Measurements from ENCODE around the gene ATXN7L1. TPM values are rescaled to one million over a fixed set of nuclear protein-coding genes. Genes with fewer than 3 reads are reported as not detected.
A peak's percentile ranks its signal among the peaks of the same experiment; 100 is the strongest.

The ATXN7L1 gene
- total RNA-seq, 1 experiment from 2014 or later = 24.3 TPM

DNA sequence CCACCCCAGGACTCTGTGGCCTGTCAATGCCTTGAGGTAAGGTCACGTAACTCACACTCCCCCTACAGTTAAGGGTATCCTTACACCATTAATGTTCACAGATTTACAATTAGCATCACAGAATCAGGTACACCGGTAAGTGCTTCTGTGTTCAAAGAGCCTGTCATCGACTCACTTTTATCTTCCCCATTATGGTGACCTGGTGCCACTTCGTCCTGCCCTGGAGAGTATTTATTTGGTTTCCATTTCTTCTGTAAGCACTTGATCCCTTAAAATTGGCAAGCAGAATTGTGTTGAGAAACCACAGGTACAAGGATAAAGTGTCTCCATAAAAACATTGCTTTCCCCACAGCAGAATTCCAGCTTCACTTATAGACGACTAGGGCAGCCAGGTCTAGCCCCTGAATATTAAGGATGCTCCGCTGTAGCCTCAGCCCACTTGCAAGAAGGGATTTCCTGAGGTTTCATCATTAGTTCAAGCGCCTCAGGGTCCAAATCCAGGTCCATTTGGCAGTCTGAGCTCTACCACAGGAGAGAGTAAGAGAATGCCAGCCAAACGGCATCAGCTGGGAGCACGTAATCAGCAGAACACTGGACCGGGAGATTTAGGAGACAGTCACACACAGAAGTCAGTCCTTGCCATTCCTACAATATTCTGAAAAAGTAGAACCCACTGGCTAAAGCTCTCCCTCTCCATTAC is 10.1 kb downstream of the ATXN7L1 start:
- no peaks in the 10 kb centered on the region for H3K27me3 Mint-ChIP-seq (ENCODE audit: low read depth)
- no peak for TF ChIP-seq CTCF (conservative IDR thresholded peaks at IDR 0.05)
- H3K23ac ChIP-seq (ENCODE audit: insufficient read length, low read depth, low read length) = no peak overlapping the region
- no peak overlapping the region for H3T11ph ChIP-seq (ENCODE audit: low read length)
- no peak overlapping the region for H2BK15ac ChIP-seq (ENCODE audit: low read depth, low read length)
- no peak overlapping the region for H3K4me2 ChIP-seq (ENCODE audit: insufficient read depth, insufficient read length, low read length)
- no peak overlapping the region for H3K56ac ChIP-seq (ENCODE audit: insufficient read length, low read depth, low read length)
- H3K9me3 Mint-ChIP-seq = no peaks in the 10 kb centered on the region
- H3K23me2 ChIP-seq (ENCODE audit: insufficient read length, low read depth, low read length, poor library complexity, severe bottlenecking) = no peaks in the 10 kb centered on the region
- H3K27me3 ChIP-seq (ENCODE audit: insufficient read depth, low read length) = no peaks in the 10 kb centered on the region
- H2BK5ac ChIP-seq (ENCODE audit: insufficient read length, low read length) = no peak overlapping the region
- H2BK12ac ChIP-seq (ENCODE audit: insufficient read length, low read depth, low read length) = no peak overlapping the region
- 0 out of 7 replicates have a peak overlapping the region, but pooled peaks of 1 of the 3 experiments have one; percentile 21 for H3K27ac Mint-ChIP-seq
- no peak overlapping the region for H2BK120ac ChIP-seq (ENCODE audit: low read depth, low read length, poor library complexity, severe bottlenecking)
- H3K27ac ChIP-seq (ENCODE audit: insufficient read length, low read depth, low read length) = no peak overlapping the region
- peaks cover 2% of the 10 kb centered on the region for H3K79me1 ChIP-seq (ENCODE audit: insufficient read depth, low read depth, low read length, poor library complexity, severe bottlenecking)
- H4K20me1 ChIP-seq (ENCODE audit: control insufficient read depth, insufficient read depth, insufficient read length) = no peaks in the 10 kb centered on the region
- H3K4ac ChIP-seq (ENCODE audit: low read depth, low read length) = no peak overlapping the region
- no peak overlapping the region for H3K9ac ChIP-seq (ENCODE audit: extremely low read depth, insufficient read length, low read length)
- no peak overlapping the region for H3K18ac ChIP-seq (ENCODE audit: insufficient read length, low read depth, low read length)
- no peak for DNase-seq
- H3K4me3 Mint-ChIP-seq = no peak overlapping the region
- no peak overlapping the region for H2AFZ ChIP-seq (ENCODE audit: low read length)
- no peak overlapping the region for H4K8ac ChIP-seq (replicated peaks; ENCODE audit: insufficient read length, low read depth, low read length)
- no peak overlapping the region for H3K14ac ChIP-seq (ENCODE audit: insufficient read depth, low read length)
- H3K4me1 Mint-ChIP-seq = peaks cover 35 to 36% of the 10 kb centered on the region in 2 experiments
- H3K9me3 ChIP-seq (ENCODE audit: control insufficient read depth, low read depth, low read length) = no peaks in the 10 kb centered on the region
- no CpG with 5 or more reads among the region's 10 CpGs for WGBS (ENCODE audit: extremely low coverage, insufficient read length, low lambda C conversion rate)
- H2BK20ac ChIP-seq (ENCODE audit: low read depth, low read length, poor library complexity, severe bottlenecking) = no peak overlapping the region
- peaks cover 2% of the 10 kb centered on the region; the same call in 1 of the 2 replicates for H3K79me2 ChIP-seq (ENCODE audit: insufficient read depth, low read length)
- no peak overlapping the region for H4K5ac ChIP-seq (ENCODE audit: insufficient read length, low read depth, low read length)
- peaks cover 11 to 26% (median 22%) of the 10 kb centered on the region in 3 experiments; a peak in 6 of 7 replicates for H3K36me3 Mint-ChIP-seq (ENCODE audit: insufficient read depth in 1 of 3, low read depth in 3 of 3)
- peaks cover 12% of the 10 kb centered on the region; the same call in 1 of the 2 replicates for H3K4me1 ChIP-seq (ENCODE audit: insufficient read depth, low read length)
- H4K91ac ChIP-seq (ENCODE audit: insufficient read length, low read depth, low read length) = no peak overlapping the region
- no peak overlapping the region for H2AK5ac ChIP-seq (ENCODE audit: insufficient read length, low read length)
